Activated naive CD8-positive, alpha-beta T cell treated with anti-CD3 and anti-CD28 coated beads for 36 hours (primary cell): ENCODE data around the gene UBE3C. TPM values are rescaled to one million over a fixed set of nuclear protein-coding genes. Genes with fewer than 3 reads are reported as not detected.
"Not testable (repeated sequence)": the region's sequence is repeated elsewhere in the genome, so short reads cannot be mapped to it uniquely, and the experiment has no call there.

Experiments used
- DNase-seq: peaks from one replicate; pipeline ENCODE4 v3.0.0; 2021
- H3K27ac Mint-ChIP-seq: one replicate; pipeline ENCODE4 v1.8.0; 2022; ENCODE audit warnings: mild to moderate bottlenecking, moderate library complexity, mixed read lengths
- H3K27me3 Mint-ChIP-seq: one replicate; pipeline ENCODE4 v1.8.0; 2022; ENCODE audit warnings: mild to moderate bottlenecking, mixed read lengths
- H3K36me3 Mint-ChIP-seq: one replicate; pipeline ENCODE4 v1.8.0; 2021; ENCODE audit warnings: mild to moderate bottlenecking, mixed read lengths
- H3K4me1 Mint-ChIP-seq: one replicate; pipeline ENCODE4 v1.8.0; 2021; ENCODE audit warnings: mixed read lengths
- H3K4me3 Mint-ChIP-seq: one replicate; pipeline ENCODE4 v1.8.0; 2022; ENCODE audit warnings: mild to moderate bottlenecking, moderate library complexity, mixed read lengths
- H3K9me3 Mint-ChIP-seq: one replicate; pipeline ENCODE4 v1.8.0; 2022; ENCODE audit warnings: mixed read lengths
- total RNA-seq, 2 experiments: library from RNA; stranded (reverse); gene quantifications; one replicate each; pipeline ENCODE4 v1.2.3, GENCODE V29; 2021

The UBE3C gene
- total RNA-seq, 2 experiments from 2014 or later = 75.0 to 75.7 TPM

GRCh38 chr7:157222687-157223086 lies 84.0 kb downstream of the UBE3C start:
- Mint-ChIP-seq H3K9me3 (no peaks in the 10 kb centered on the region), H3K4me3 (no peak overlapping the region), H3K27ac (no peak overlapping the region), H3K27me3 (no peaks in the 10 kb centered on the region), H3K4me1 (no peaks in the 10 kb centered on the region), H3K36me3 (peaks cover 10% of the 10 kb centered on the region)
- no peak for DNase-seq

DNA sequence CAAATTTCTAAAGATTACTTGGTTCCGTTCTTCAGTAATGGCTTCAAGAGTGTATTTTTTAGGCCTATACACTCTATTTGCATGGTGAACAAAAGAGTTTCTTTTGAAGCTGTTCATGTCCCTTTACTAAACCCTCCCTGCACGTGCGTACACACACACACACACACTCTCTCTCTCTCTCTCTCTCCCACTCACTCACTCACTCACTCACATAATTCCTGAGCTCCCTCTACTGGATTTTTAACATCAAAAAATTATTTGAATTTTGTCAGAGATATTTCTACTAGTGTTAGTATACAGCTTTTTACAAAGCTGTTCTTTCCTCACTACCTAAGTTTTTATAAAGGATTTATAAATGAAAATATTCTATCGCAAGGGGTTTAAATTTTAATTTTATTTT lies 85.9 kb downstream of the UBE3C start:
- Mint-ChIP-seq H3K27ac (no peak overlapping the region), H3K27me3 (no peaks in the 10 kb centered on the region), H3K4me3 (no peak overlapping the region), H3K4me1 (no peaks in the 10 kb centered on the region), H3K9me3 (no peaks in the 10 kb centered on the region), H3K36me3 (peaks cover 6% of the 10 kb centered on the region)
- DNase-seq = no peak

GRCh38 chr7:157228864-157229422 lies 90.2 kb downstream of the UBE3C start:
- Mint-ChIP-seq H3K36me3 (peaks cover 15% of the 10 kb centered on the region), H3K4me1 (no peaks in the 10 kb centered on the region), H3K27ac (no peak overlapping the region), H3K9me3 (no peaks in the 10 kb centered on the region), H3K27me3 (no peaks in the 10 kb centered on the region), H3K4me3 (no peak overlapping the region)
- no peak for DNase-seq

DNA sequence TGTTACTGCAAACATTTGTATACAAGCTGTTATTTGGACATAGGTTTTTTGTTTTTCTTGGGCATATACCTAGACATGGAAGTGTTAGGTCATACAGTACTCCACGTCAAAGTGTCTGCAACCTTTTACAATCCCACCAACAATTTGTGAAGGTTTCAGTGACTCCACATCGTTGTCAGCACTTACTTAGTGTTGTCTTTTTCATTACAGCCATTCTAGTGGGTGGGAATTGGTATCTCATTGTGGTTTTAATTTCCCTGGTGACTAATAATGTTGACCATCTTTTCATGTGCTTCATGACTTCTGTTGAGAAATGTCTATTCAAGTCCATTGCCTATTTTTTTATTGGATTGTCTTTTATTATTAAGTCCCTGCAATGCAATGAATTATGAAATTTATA lies 95.0 kb downstream of the UBE3C start:
- no peak overlapping the region for H3K4me3 Mint-ChIP-seq
- no peaks in the 10 kb centered on the region for H3K9me3 Mint-ChIP-seq
- H3K36me3 Mint-ChIP-seq = peaks cover 27% of the 10 kb centered on the region
- no peaks in the 10 kb centered on the region for H3K27me3 Mint-ChIP-seq
- DNase-seq = no peak
- no peak overlapping the region for H3K27ac Mint-ChIP-seq
- H3K4me1 Mint-ChIP-seq = no peaks in the 10 kb centered on the region

- Mint-ChIP-seq H3K27me3 (no peaks in the 10 kb centered on the region), H3K4me3 (no peak overlapping the region), H3K4me1 (no peaks in the 10 kb centered on the region), H3K36me3 (peaks cover 28% of the 10 kb centered on the region), H3K9me3 (no peaks in the 10 kb centered on the region), H3K27ac (no peak overlapping the region)
- DNase-seq = no peak
Measured at GRCh38 chr7:157234271-157234670, 95.5 kb downstream of the UBE3C start.

- Mint-ChIP-seq H3K4me3 (no peak overlapping the region), H3K4me1 (no peaks in the 10 kb centered on the region), H3K27ac (no peak overlapping the region), H3K27me3 (no peaks in the 10 kb centered on the region), H3K9me3 (no peaks in the 10 kb centered on the region), H3K36me3 (peaks cover 38% of the 10 kb centered on the region)
- DNase-seq = no peak
Measured at GRCh38 chr7:157235357-157236333, 96.9 kb downstream of the UBE3C start.

GRCh38 chr7:157238087-157238486 lies 99.4 kb downstream of the UBE3C start:
- Mint-ChIP-seq H3K27me3 (no peaks in the 10 kb centered on the region), H3K4me1 (no peaks in the 10 kb centered on the region), H3K27ac (no peak overlapping the region), H3K9me3 (no peaks in the 10 kb centered on the region), H3K4me3 (no peak overlapping the region), H3K36me3 (peaks cover 44% of the 10 kb centered on the region)
- DNase-seq = no peak

DNA sequence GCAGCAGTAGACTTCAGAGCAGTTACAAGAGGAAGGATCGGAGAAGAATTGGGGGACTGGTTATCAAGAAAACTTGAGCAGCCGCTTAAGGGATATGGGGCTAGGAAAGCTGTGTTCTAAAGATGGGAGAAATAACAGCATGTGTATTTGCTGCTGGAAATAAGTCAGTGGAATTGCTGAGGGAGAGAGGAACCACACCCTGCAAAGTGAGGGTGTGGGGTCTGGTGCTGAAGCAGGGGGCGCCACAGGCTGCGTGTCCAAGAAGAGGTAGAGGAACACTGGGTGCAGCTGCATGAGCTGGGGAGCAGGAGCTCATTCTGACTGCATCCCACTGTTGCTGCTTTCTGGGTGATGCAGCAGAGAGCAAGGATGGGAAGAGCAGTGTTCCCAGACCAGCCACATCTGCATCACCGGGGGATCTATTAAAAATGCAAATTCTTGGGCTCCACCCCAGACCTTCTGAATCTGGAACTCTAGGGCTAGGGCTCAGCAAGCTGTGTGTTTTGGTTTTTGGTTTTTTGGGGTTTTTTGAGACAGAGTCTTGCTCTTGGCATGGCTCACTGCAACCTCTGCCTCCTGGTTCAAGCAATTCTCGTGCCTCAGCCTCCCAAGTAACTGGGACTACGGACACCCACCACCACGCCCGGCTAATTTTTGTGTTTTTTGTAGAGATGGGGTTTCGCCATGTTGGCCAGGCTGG lies 101.0 kb downstream of the UBE3C start:
- peak overlapping the region; percentile 3 for H3K27ac Mint-ChIP-seq
- no peaks in the 10 kb centered on the region for H3K27me3 Mint-ChIP-seq
- H3K4me1 Mint-ChIP-seq = no peaks in the 10 kb centered on the region
- peaks cover 33% of the 10 kb centered on the region for H3K36me3 Mint-ChIP-seq
- no peak for DNase-seq
- no peaks in the 10 kb centered on the region for H3K9me3 Mint-ChIP-seq
- H3K4me3 Mint-ChIP-seq = no peak overlapping the region

- Mint-ChIP-seq H3K4me3 (no peak overlapping the region), H3K4me1 (peaks cover 2% of the 10 kb centered on the region), H3K27me3 (no peaks in the 10 kb centered on the region), H3K27ac (no peak overlapping the region), H3K36me3 (peaks cover 33% of the 10 kb centered on the region), H3K9me3 (no peaks in the 10 kb centered on the region)
- no peak for DNase-seq
Measured at GRCh38 chr7:157241631-157242030, 102.9 kb downstream of the UBE3C start.

GRCh38 chr7:157244516-157245294 lies 106.0 kb downstream of the UBE3C start:
- no peak overlapping the region for H3K4me3 Mint-ChIP-seq
- H3K27ac Mint-ChIP-seq = peak overlapping the region; percentile 56
- peaks cover 17% of the 10 kb centered on the region for H3K36me3 Mint-ChIP-seq
- no peaks in the 10 kb centered on the region for H3K9me3 Mint-ChIP-seq
- no peaks in the 10 kb centered on the region for H3K27me3 Mint-ChIP-seq
- DNase-seq = no peak
- peaks cover 3% of the 10 kb centered on the region for H3K4me1 Mint-ChIP-seq

- Mint-ChIP-seq H3K9me3 (no peaks in the 10 kb centered on the region), H3K36me3 (peaks cover 7% of the 10 kb centered on the region), H3K4me3 (no peak overlapping the region), H3K4me1 (peaks cover 3% of the 10 kb centered on the region), H3K27ac (no peak overlapping the region), H3K27me3 (no peaks in the 10 kb centered on the region)
- no peak for DNase-seq
Measured at GRCh38 chr7:157246052-157246451, 107.3 kb downstream of the UBE3C start.

DNA sequence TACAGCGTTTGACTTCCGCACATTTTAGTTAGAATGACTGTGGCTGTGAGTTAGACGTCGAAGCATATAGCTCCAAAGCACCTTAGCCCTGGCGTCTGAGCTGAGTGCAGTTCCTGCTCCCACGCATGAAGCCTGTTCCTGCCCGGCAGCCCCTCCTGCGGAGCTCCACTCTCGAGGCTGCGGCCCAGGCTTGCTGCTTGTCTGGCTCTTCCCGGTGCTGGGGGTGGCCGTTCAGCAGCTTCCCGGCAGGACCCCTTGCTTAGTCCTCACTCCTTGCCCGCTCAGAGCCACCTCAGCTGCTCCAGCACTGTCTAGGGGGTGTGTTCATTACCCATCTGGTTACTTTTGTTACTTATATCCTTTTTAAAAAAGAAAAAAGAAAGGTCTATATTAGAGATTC lies 109.9 kb downstream of the UBE3C start:
- Mint-ChIP-seq H3K4me3 (no peak overlapping the region), H3K36me3 (peaks cover 3% of the 10 kb centered on the region), H3K27ac (no peak overlapping the region), H3K9me3 (no peaks in the 10 kb centered on the region), H3K27me3 (no peaks in the 10 kb centered on the region), H3K4me1 (peaks cover 3% of the 10 kb centered on the region)
- DNase-seq = no peak

GRCh38 chr7:157250605-157251228 lies 112.0 kb downstream of the UBE3C start:
- Mint-ChIP-seq H3K9me3 (no peaks in the 10 kb centered on the region), H3K27me3 (no peaks in the 10 kb centered on the region), H3K4me1 (peaks cover 3% of the 10 kb centered on the region), H3K4me3 (no peak overlapping the region), H3K27ac (no peak overlapping the region), H3K36me3 (peaks cover 5% of the 10 kb centered on the region)
- DNase-seq = peak; percentile 43

DNA sequence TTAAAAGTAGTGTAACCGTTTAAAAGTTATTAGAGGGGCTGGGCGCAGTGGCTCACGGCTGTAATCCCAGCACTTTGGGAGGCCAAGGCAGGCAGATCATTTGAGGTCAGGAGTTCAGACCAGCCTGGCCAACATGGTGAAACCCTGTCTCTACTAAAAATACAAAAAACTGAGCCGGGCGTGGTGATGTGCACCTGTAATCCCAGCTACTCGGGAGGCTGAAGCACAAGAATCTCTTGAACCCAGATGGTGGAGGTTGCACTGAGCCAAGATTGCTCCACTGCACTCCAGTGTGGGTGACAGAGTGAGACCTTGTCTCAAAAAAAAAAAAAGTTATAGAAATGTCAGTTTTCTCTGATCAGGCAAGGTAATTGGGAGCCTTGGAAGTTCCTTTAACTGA lies 113.1 kb downstream of the UBE3C start:
- H3K36me3 Mint-ChIP-seq, H3K9me3 Mint-ChIP-seq, H3K4me1 Mint-ChIP-seq, H3K27ac Mint-ChIP-seq, DNase-seq, H3K4me3 Mint-ChIP-seq, H3K27me3 Mint-ChIP-seq: not testable (repeated sequence)
